GM19438 (cell line): ENCODE data around the gene ANGPTL4.
A peak's percentile ranks its signal among the peaks of the same experiment; 100 is the strongest.

Experiments
- ATAC-seq: cut with Tn5 transposase; IDR thresholded peaks from one replicate; pipeline ENCODE4 v1.9.1; 2021; ENCODE audit warnings: low read depth; ENCODE audit not compliant: unreplicated experiment

The ANGPTL4 gene

GRCh38 chr19:8387688-8388611, 24.0 kb downstream of the ANGPTL4 start:
- no peak for ATAC-seq

- no peak for ATAC-seq
Observed at GRCh38 chr19:8388612-8388958, 24.6 kb downstream of the ANGPTL4 start.

GRCh38 chr19:8389891-8390616, 26.1 kb downstream of the ANGPTL4 start, which contains the start of gene RAB11B:
TSS of gene RAB11B (plus strand) at chr19:8390360. CDS start at chr19:8390417, 57 bp downstream.
- ATAC-seq, result peak; percentile 88

DNA sequence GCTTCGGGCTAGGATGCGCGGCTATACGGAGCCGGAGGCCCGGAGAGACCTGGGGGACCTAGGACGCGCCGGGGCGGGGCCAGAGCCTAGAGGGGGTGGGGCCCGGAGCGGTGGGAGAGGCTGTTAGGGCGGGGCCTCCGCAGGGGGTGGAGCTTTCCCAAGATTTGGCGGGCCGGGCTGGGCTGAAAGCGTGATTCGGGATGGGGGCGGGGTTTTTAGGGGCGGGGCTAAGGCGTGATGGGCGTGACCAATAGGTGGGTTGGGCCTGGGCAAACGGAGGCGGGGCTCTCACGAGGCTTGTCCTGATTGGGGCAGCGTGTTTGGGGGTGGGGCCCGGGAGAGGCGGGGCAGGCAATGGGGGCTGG, 26.6 kb downstream of the ANGPTL4 start:
- peak; percentile 45 for ATAC-seq

DNA sequence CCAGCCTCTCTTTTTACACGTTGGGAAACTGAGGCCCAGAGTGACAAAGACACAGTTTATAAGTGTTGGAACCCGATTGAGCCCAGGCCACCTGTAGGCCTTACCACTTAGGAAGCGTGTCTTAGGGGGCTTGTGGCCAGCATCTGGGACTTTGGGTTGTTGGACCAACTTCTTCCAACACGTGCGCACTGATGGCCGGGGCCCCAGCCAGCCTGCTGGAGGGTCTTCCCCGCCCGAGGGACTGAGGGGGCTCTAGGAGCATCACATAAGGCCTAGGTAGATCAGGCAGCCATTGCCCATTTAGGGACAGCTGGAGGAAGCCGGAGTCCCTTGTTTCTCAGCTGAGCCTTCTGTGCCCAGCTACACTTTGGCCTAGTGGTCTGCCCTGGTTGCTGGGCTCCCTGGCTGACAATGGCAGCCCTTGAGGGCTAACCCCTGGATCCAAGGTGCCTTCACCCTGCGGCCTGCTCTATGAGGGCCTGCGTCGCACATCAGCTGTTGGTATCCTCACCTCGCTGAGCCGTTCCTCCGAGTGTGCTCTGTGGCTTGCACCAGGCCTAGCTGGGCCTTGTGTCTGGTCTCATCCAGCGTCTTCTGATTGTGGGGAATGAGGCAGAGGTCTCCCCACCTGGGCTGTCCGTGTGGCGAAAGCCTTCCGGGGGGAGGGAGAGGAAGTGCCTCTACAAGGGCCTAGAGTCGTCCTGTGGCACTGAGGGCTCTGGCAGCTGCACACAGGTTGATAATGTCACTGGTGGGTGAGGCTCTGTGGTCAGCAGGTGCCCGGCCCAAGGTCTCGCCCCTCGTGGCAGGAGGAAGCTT, 27.5 kb downstream of the ANGPTL4 start:
- no peak for ATAC-seq

GRCh38 chr19:8392017-8392591, 28.1 kb downstream of the ANGPTL4 start:
- no peak for ATAC-seq

GRCh38 chr19:8393192-8393870, 29.4 kb downstream of the ANGPTL4 start:
- no peak for ATAC-seq

- no peak for ATAC-seq
Observed at GRCh38 chr19:8393871-8394250, 29.9 kb downstream of the ANGPTL4 start.

- ATAC-seq, result no peak
Observed at GRCh38 chr19:8395621-8396082, 31.7 kb downstream of the ANGPTL4 start.

DNA sequence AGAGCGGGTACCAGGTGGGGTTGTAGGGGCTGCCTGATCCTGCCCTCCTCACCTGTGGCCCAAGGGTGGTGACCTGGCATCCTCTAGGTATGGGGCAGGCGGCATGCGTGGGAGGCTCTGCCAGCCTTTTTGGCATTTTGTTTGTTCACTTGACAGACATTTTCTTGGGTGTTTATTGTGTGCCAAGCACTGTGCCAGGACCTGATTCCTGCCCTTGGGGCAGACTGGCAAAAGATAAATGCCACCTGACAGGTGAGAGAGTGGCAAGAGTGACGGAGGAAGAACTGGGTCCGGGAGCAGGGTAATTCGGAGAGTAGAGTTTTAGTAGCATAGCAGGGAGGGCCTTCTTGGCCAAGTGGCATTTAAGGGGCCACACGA, 32.2 kb downstream of the ANGPTL4 start:
- no peak for ATAC-seq

- ATAC-seq, result no peak
Observed at GRCh38 chr19:8396563-8397203, 32.7 kb downstream of the ANGPTL4 start.

GRCh38 chr19:8397271-8397670, 33.3 kb downstream of the ANGPTL4 start:
- ATAC-seq, result no peak

- no peak for ATAC-seq
Observed at GRCh38 chr19:8397746-8398310, 33.9 kb downstream of the ANGPTL4 start.

DNA sequence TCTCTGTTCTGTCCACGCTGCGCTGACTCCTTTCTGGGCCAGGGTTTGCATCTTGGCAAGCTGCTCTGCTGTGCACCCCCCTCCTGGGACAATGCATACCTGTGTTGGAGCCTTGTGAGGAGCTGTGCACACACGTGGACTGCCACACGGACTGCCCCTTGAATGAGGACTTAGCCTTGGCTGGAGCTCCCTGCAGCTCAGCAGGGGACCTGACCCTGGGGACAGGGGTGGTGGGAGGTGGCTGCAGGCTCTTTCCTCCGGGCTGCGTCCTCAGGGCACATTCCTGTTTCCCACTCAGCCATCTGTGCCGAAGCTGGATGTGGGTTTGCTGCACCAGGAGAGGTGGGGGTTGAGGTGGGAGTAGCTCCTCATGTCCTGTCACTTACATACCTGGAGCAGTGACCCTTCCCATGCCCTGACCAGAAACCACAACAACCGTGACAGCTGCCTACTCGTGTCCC, 34.4 kb downstream of the ANGPTL4 start:
- no peak for ATAC-seq

- no peak for ATAC-seq
Observed at GRCh38 chr19:8399681-8400188, 35.8 kb downstream of the ANGPTL4 start.

GRCh38 chr19:8401981-8402411, 38.0 kb downstream of the ANGPTL4 start:
- ATAC-seq, result no peak

DNA sequence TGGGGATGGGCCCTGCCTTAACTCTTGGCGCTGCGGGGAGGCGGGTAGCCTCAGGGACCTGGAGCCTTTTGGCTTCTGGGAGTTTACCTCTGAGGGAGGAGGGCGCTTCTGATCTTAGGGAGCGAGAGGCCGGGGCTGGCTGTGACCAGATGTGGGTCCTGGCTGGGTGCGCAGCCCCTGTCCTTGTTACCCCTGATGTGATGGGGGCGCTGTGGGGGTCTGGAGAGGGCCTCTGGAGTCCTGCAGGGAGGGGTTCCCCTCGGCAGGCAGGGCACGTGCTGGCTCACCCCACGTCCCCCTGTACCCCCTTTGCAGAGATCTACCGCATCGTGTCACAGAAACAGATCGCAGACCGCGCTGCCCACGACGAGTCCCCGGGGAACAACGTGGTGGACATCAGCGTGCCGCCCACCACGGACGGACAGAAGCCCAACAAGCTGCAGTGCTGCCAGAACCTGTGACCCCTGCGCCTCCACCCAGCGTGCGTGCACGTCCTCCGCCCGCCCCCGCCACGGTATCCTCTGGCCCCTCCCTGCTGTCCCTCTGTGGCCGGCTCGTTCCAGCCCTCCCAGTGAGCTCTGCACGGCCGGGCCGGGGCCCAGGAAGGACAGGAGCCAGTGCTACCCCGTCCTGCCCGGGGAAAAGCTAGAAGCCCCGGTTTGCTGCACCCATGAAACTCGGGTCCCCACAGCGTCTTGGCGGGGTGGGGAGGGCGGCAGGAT, 39.3 kb downstream of the ANGPTL4 start:
- ATAC-seq, result no peak

DNA sequence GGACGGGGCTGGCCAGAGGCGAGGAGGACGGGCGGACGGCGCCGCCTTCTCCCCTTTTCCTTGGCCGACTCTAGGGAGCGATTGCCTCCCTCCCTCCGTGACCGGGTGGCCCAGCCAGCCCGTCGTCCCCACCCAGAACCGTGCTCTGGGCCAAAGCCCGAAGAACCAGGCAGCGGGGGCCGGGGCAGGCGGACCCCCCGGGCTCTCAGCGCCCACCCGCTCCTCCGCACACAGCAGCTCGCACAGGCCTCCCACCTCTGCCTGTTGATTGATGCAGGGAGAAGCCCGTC, 39.8 kb downstream of the ANGPTL4 start:
- no peak for ATAC-seq
